H9 (cell line): Measurements from ENCODE around the gene UBE2D3. TPM values are rescaled to one million over a fixed set of nuclear protein-coding genes. Genes with fewer than 3 reads are reported as not detected.

Experiments
- DNase-seq: peaks from one replicate; pipeline ENCODE4 v3.0.0-alpha.2; 2017
- H2AFZ ChIP-seq: one replicate; pipeline ENCODE4 v1.6.1; 2013; ENCODE audit warnings: mild to moderate bottlenecking, low read length, control low read depth, moderate library complexity
- H2AK5ac ChIP-seq: 2 replicates; pipeline ENCODE4 v1.6.1; 2013; ENCODE audit warnings: low read length, control low read depth, mixed read lengths; ENCODE audit not compliant: insufficient read length
- H2BK120ac ChIP-seq: one replicate; pipeline ENCODE4 v1.6.1; 2013; ENCODE audit warnings: low read depth, mild to moderate bottlenecking, low read length, control low read depth, inconsistent platforms; ENCODE audit not compliant: poor library complexity, severe bottlenecking
- H2BK12ac ChIP-seq: 2 replicates; pipeline ENCODE4 v1.6.1; 2013; ENCODE audit warnings: low read length, control low read depth, mixed read lengths, low read depth; ENCODE audit not compliant: insufficient read length
- H2BK15ac ChIP-seq: 2 replicates; pipeline ENCODE4 v1.6.1; 2013; ENCODE audit warnings: low read depth, low read length, control low read depth
- H2BK20ac ChIP-seq: one replicate; pipeline ENCODE4 v1.6.1; 2013; ENCODE audit warnings: low read depth, mild to moderate bottlenecking, low read length, control low read depth, inconsistent platforms; ENCODE audit not compliant: poor library complexity, severe bottlenecking
- H2BK5ac ChIP-seq: 2 replicates; pipeline ENCODE4 v1.6.1; 2013; ENCODE audit warnings: low read length, control low read depth, mixed read lengths; ENCODE audit not compliant: insufficient read length
- H3K14ac ChIP-seq: 2 replicates; pipeline ENCODE4 v1.6.1; 2013; ENCODE audit warnings: low read length, control low read depth; ENCODE audit not compliant: insufficient read depth
- H3K18ac ChIP-seq: 2 replicates; pipeline ENCODE4 v1.6.1; 2013; ENCODE audit warnings: low read depth, mild to moderate bottlenecking, mixed read lengths, low read length, control low read depth; ENCODE audit not compliant: insufficient read length
- H3K23ac ChIP-seq: 2 replicates; pipeline ENCODE4 v1.6.1; 2013; ENCODE audit warnings: low read length, control low read depth, mixed read lengths, low read depth; ENCODE audit not compliant: insufficient read length
- H3K23me2 ChIP-seq: 2 replicates; pipeline ENCODE4 v1.6.1; 2013; ENCODE audit warnings: low read depth, mild to moderate bottlenecking, mixed read lengths, low read length, control low read depth; ENCODE audit not compliant: insufficient read length, poor library complexity, severe bottlenecking
- H3K27ac ChIP-seq: 2 replicates; pipeline ENCODE4 v1.5.1; 2013; ENCODE audit warnings: low read length, control low read depth, mixed read lengths, low read depth; ENCODE audit not compliant: insufficient read length
- H3K27me3 ChIP-seq: 2 replicates; pipeline ENCODE4 v1.6.1; 2013; ENCODE audit warnings: low read length, control low read depth, inconsistent platforms; ENCODE audit not compliant: insufficient read depth
- H3K4ac ChIP-seq: 2 replicates; pipeline ENCODE4 v1.6.1; 2013; ENCODE audit warnings: low read depth, mild to moderate bottlenecking, control low read depth, inconsistent platforms, low read length, moderate library complexity
- H3K4me1 ChIP-seq: 2 replicates; pipeline ENCODE4 v1.6.1; 2013; ENCODE audit warnings: low read length, control low read depth, inconsistent platforms; ENCODE audit not compliant: insufficient read depth
- H3K4me2 ChIP-seq: 2 replicates; pipeline ENCODE4 v1.6.1; 2013; ENCODE audit warnings: low read length, control low read depth, mixed read lengths; ENCODE audit not compliant: insufficient read length, insufficient read depth
- H3K56ac ChIP-seq: 2 replicates; pipeline ENCODE4 v1.6.1; 2013; ENCODE audit warnings: low read depth, mild to moderate bottlenecking, mixed read lengths, low read length, control low read depth; ENCODE audit not compliant: insufficient read length
- H3K79me1 ChIP-seq: 2 replicates; pipeline ENCODE4 v1.6.1; 2013; ENCODE audit warnings: low read depth, mild to moderate bottlenecking, moderate library complexity, low read length, control low read depth, inconsistent platforms; ENCODE audit not compliant: insufficient read depth, poor library complexity, severe bottlenecking
- H3K79me2 ChIP-seq: 2 replicates; pipeline ENCODE4 v1.6.1; 2013; ENCODE audit warnings: low read length, control low read depth, inconsistent platforms; ENCODE audit not compliant: insufficient read depth
- H3K9ac ChIP-seq: 2 replicates; pipeline ENCODE4 v1.6.1; 2013; ENCODE audit warnings: low read length, control low read depth, mixed read lengths; ENCODE audit not compliant: insufficient read length; ENCODE audit errors: extremely low read depth
- H3K9me3 ChIP-seq: one replicate; pipeline ENCODE4 v1.6.1; 2013; ENCODE audit warnings: low read depth, low read length, inconsistent platforms; ENCODE audit not compliant: control insufficient read depth
- H3T11ph ChIP-seq: one replicate; pipeline ENCODE4 v1.6.1; 2013; ENCODE audit warnings: mild to moderate bottlenecking, low read length, control low read depth, inconsistent platforms
- H4K20me1 ChIP-seq: one replicate; pipeline ENCODE4 v1.6.1; 2013; ENCODE audit not compliant: control insufficient read depth, insufficient read length, insufficient read depth
- H4K5ac ChIP-seq: 2 replicates; pipeline ENCODE4 v1.6.1; 2013; ENCODE audit warnings: low read depth, mild to moderate bottlenecking, mixed read lengths, low read length, control low read depth; ENCODE audit not compliant: insufficient read length
- H4K8ac ChIP-seq: replicated peaks from 2 replicates; pipeline ENCODE4 v1.6.1; 2013; ENCODE audit warnings: low read length, control low read depth, mixed read lengths, low read depth; ENCODE audit not compliant: insufficient read length
- H4K91ac ChIP-seq: 2 replicates; pipeline ENCODE4 v1.6.1; 2013; ENCODE audit warnings: low read depth, mild to moderate bottlenecking, moderate library complexity, mixed read lengths, low read length, control low read depth; ENCODE audit not compliant: insufficient read length
- H3K27ac Mint-ChIP-seq, 3 experiments: 2 replicates in 2 of 3; 3 replicates in 1 of 3; pipeline ENCODE4 v1.8.0; 2020 to 2021; ENCODE audit warnings: mixed read lengths in 3 of 3, mild to moderate bottlenecking in 1 of 3, moderate library complexity in 1 of 3
- H3K27me3 Mint-ChIP-seq: 2 replicates; pipeline ENCODE4 v1.8.0; 2021; ENCODE audit warnings: low read depth, mild to moderate bottlenecking, moderate library complexity, mixed read lengths
- H3K36me3 Mint-ChIP-seq, 3 experiments: 2 replicates in 2 of 3; 3 replicates in 1 of 3; pipeline ENCODE4 v1.8.0; 2020 to 2021; ENCODE audit warnings: low read depth in 3 of 3, mixed read lengths in 3 of 3; ENCODE audit not compliant: insufficient read depth in 1 of 3
- H3K4me1 Mint-ChIP-seq, 2 experiments: 2 replicates each; pipeline ENCODE4 v1.8.0; 2020; ENCODE audit warnings: mixed read lengths in 2 of 2
- H3K4me3 Mint-ChIP-seq, 2 experiments: 2 replicates in 1 of 2; 3 replicates in 1 of 2; pipeline ENCODE4 v1.8.0; 2020 to 2021; ENCODE audit warnings: mild to moderate bottlenecking in 2 of 2, mixed read lengths in 2 of 2, moderate library complexity in 1 of 2
- H3K9me3 Mint-ChIP-seq, 2 experiments: 2 replicates in 1 of 2; 3 replicates in 1 of 2; pipeline ENCODE4 v1.8.0; 2020; ENCODE audit warnings: mild to moderate bottlenecking in 2 of 2, mixed read lengths in 2 of 2, moderate library complexity in 1 of 2
- CTCF ChIP-seq: fragments of 200-600 bp; sonication (generic); conservative IDR thresholded peaks from 3 replicates; pipeline ENCODE4 v1.8.0; 2021; ENCODE audit warnings: antibody characterized with exemption, mild to moderate bottlenecking
- WGBS: extraction: QIAGEN DNeasy Blood & Tissue Kit; methylation state at CpG from one replicate; pipeline ENCODE4 v1.1.7; 2013; ENCODE audit warnings: missing lambda C conversion rate, low lambda C conversion rate, mixed read lengths; ENCODE audit not compliant: insufficient read length; ENCODE audit errors: extremely low coverage; 5-methylcytosine and 5-hydroxymethylcytosine counted together
- total RNA-seq: library from RNA; stranded (reverse); gene quantifications from 2 replicates; pipeline ENCODE4 v1.2.1, GENCODE V29; 2021

UBE2D3 gene
- total RNA-seq, 1 experiment from 2014 or later: 378 TPM

- H3K4me2 ChIP-seq: no peak overlapping the region
Measured at GRCh38 chr4:102832105-102832504, 4.8 kb upstream of the UBE2D3 start.

More at GRCh38 chr4:102832105-102832504, 4.8 kb upstream of the UBE2D3 start:
- no peaks in the 10 kb centered on the region for H3K27me3 Mint-ChIP-seq
- Histone ChIP-seq H2BK15ac (no peak overlapping the region), H3K18ac (no peak overlapping the region), H3T11ph (no peak overlapping the region), H3K9me3 (no peaks in the 10 kb centered on the region), H2BK20ac (no peak overlapping the region), H3K4me1 (no peaks in the 10 kb centered on the region; the same call in 1 of the 2 replicates), H3K79me1 (no peaks in the 10 kb centered on the region), H4K5ac (no peak overlapping the region), H3K56ac (no peak overlapping the region), H3K23ac (no peak overlapping the region), H3K14ac (no peak overlapping the region), H3K23me2 (no peaks in the 10 kb centered on the region), H2BK5ac (no peak overlapping the region), H3K9ac (no peak overlapping the region), H4K91ac (no peak overlapping the region), H2AFZ (no peak overlapping the region), H2AK5ac (no peak overlapping the region), H2BK120ac (no peak overlapping the region), H2BK12ac (no peak overlapping the region), H4K20me1 (no peaks in the 10 kb centered on the region), H3K27ac (no peak overlapping the region), H4K8ac (no peak overlapping the region), H3K79me2 (no peaks in the 10 kb centered on the region), H3K27me3 (no peaks in the 10 kb centered on the region), H3K4ac (no peak overlapping the region)
- TF ChIP-seq CTCF: no peak
- H3K4me3 Mint-ChIP-seq: peak overlapping the region in 1 of 2 experiments; percentile 7; a peak in 2 of 5 replicates
- no peaks in the 10 kb centered on the region; a peak in 1 of 5 replicates for H3K9me3 Mint-ChIP-seq
- no CpG with 5 or more reads among the region's 4 CpGs for WGBS
- H3K4me1 Mint-ChIP-seq: peaks cover 33 to 52% of the 10 kb centered on the region in 2 experiments
- H3K27ac Mint-ChIP-seq: peak overlapping the region; percentile 1 to 72 (median 8); a peak in 4 of 7 replicates
- no peak for DNase-seq
- H3K36me3 Mint-ChIP-seq: no peaks in the 10 kb centered on the region; a peak in 1 of 7 replicates
